Myocyte (in vitro differentiated cells): ENCODE results near the gene RINL. TPM values are rescaled to one million over a fixed set of nuclear protein-coding genes. Genes with fewer than 3 reads are reported as not detected.
A peak's percentile ranks its signal among the peaks of the same experiment; 100 is the strongest.
"Not testable (repeated sequence)": the region's sequence is repeated elsewhere in the genome, so short reads cannot be mapped to it uniquely, and the experiment has no call there.

ENCODE experiments used
- DNase-seq: peaks from one replicate; pipeline ENCODE4 v3.0.0-alpha.2; 2012; ENCODE audit warnings: low read depth
- total RNA-seq: library from RNA; depleted of rRNA; stranded (reverse); fragments of >200 nt; gene quantifications from 2 replicates; pipeline ENCODE4 v1.2.3, GENCODE V29; 2014

The RINL gene
- total RNA-seq, 1 donor from 2014 or later: 8.3 TPM

- DNase-seq: no peak
Measured at GRCh38 chr19:38836983-38837626, 41.0 kb downstream of the RINL start.

DNA sequence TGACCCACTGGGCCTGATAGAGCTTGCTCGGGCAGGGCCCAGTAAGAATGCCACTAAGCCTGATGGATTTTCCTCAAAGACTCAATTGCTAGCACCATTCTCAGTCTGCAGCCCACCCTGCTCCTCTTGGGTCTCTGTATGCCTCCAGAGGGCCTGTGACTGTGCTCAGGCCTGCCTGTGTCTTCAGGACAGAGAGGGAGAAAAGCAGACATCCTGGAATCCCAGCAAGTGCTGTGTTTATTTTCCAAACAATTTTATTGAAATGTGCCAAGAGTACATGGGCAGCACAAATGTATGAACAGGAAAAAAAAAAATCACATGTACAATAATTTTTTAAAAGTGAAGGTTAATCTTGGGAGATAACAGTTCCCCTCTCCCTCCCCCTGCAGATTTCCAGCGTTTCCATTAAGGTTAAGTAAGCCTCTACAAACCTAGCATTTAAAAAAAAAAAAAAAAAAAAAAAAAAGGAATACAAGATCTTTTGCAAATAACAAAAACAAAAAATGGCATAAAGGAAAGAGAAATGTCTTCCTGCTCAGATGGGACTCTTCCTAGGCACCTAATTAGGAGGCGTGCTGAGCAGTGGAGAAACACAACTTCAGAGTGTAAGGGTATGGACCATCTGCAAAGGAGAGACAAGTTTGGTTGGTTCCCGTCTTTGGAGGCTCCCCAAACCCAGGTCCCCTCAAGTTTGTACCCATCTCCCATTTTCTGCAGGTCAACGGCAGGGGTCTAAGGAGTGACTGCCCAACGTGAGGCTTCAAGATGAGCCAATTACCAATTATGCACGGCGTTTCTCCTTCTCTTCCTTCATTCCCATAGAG, 41.7 kb downstream of the RINL start:
- DNase-seq: no peak

- DNase-seq: no peak
Measured at GRCh38 chr19:38834590-38834989, 43.5 kb downstream of the RINL start.

GRCh38 chr19:38834104-38834490, 44.0 kb downstream of the RINL start:
- DNase-seq: no peak

- no peak for DNase-seq
Measured at GRCh38 chr19:38833092-38833425, 45.0 kb downstream of the RINL start.

GRCh38 chr19:38831142-38831605, 46.9 kb downstream of the RINL start:
- DNase-seq: peak; percentile 91

GRCh38 chr19:38830039-38830733, 47.9 kb downstream of the RINL start:
- no peak for DNase-seq

DNA sequence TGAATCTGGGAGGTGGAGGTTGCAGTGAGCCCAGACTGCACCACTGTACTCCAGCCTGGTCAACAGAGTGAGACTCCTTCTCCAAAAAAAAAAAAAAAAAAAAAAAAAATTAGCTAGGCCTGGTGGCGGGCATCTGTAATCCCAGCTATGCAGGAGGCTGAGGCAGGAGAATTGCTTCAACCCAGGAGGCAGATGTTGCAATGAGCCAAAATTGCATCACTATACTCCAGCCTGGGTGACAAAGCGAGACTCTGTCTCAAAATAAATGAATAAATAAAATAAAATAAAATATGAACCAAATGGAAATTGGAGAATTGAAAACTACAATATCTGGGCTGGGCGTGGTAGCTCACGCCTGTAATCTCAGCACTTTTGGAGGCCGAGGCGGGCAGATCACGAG, 48.9 kb downstream of the RINL start:
- DNase-seq: not testable (repeated sequence)

GRCh38 chr19:38826856-38827551, 51.1 kb downstream of the RINL start:
- DNase-seq: no peak

DNA sequence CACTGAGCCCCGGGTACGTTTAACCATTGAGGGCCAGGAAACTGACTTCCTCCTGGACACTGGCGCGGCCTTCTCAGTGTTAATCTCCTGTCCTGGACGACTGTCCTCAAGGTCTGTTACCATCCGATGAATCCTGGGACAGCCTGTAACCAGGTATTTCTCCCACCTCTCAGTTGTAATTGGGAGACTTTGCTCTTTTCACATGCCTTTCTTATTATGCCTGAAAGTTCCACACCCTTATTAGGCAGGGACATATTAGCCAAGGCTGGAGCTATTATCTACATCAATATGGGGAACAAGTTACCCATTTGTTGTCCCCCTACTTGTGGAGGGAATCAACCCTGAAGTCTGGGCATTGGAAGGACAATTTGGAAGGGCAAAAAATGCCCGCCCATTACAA, 52.1 kb downstream of the RINL start:
- DNase-seq: not testable (repeated sequence)

GRCh38 chr19:38821230-38821825, 56.7 kb downstream of the RINL start:
- not testable (repeated sequence) for DNase-seq

- peak; percentile 38 for DNase-seq
Measured at GRCh38 chr19:38819231-38819920, 58.7 kb downstream of the RINL start.

Other genes starting within 250 kb of the RINL start
- 350 and 441 TPM in 2 replicates for gene ACTN4, start 230.6 kb downstream of the RINL start, total RNA-seq
- gene CAPN12, start 133.8 kb downstream of the RINL start, total RNA-seq: 0.21 TPM in 1 of 2 replicates, not detected in the other
- not detected in 2 replicates for gene LGALS7, start 104.8 kb downstream of the RINL start, total RNA-seq
- gene LGALS7B, start 89.1 kb downstream of the RINL start, total RNA-seq: not detected in 2 replicates
- not detected in 2 replicates for gene LGALS4, start 65.3 kb downstream of the RINL start, total RNA-seq
- gene ECH1, start 46.5 kb downstream of the RINL start, total RNA-seq: 78.4 and 81.9 TPM in 2 replicates
- gene HNRNPL, start 28.3 kb downstream of the RINL start, total RNA-seq: 218 and 220 TPM in 2 replicates
- 1,616 and 2,451 TPM in 2 replicates for gene SIRT2, start 21.3 kb upstream of the RINL start, total RNA-seq
- 26.1 and 38.5 TPM in 2 replicates for gene NFKBIB, start 21.7 kb upstream of the RINL start, total RNA-seq
- 0.51 and 0.94 TPM in 2 replicates for gene CCER2, start 33.9 kb upstream of the RINL start, total RNA-seq
- gene SARS2, start 52.5 kb upstream of the RINL start, total RNA-seq: 34.6 and 42.8 TPM in 2 replicates
- gene MRPS12, start 52.7 kb upstream of the RINL start, total RNA-seq: 57.9 and 58.3 TPM in 2 replicates
- gene FBXO17, start 97.5 kb upstream of the RINL start, total RNA-seq: 21.5 and 22.1 TPM in 2 replicates
- gene FBXO27, start 154.3 kb upstream of the RINL start, total RNA-seq: 6.8 and 15.5 TPM in 2 replicates
- not detected in 2 replicates for gene ACP7, start 206.1 kb upstream of the RINL start, total RNA-seq
- 5.8 and 8.5 TPM in 2 replicates for gene PAK4, start 247.5 kb upstream of the RINL start, total RNA-seq